Left lobe of liver (tissue), 2 donors: ENCODE measurements around the gene IDI1. TPM values are rescaled to one million over a fixed set of nuclear protein-coding genes. Genes with fewer than 3 reads are reported as not detected.

Experiments used
- ATAC-seq: fragments of 200-7000 bp; cut with Tn5 transposase; one replicate; pipeline ENCODE4 v1.9.1; 2020; ENCODE audit warnings: mild to moderate bottlenecking, moderate library complexity
- DNase-seq: peaks from one replicate; pipeline ENCODE4 v3.0.0-alpha.2; 2020; ENCODE audit warnings: low spot score
- total RNA-seq: library from RNA; stranded (reverse); gene quantifications from one replicate; pipeline ENCODE4 v1.2.1, GENCODE V29; 2021
- donor health status: DM: no; HTN: no; CAD: no; lungs with moderate emphysema.
- donor health status: DM: no; HTN: yes; CAD: no.

The IDI1 gene
- total RNA-seq, 1 donor from 2014 or later, result 22.7 TPM

DNA sequence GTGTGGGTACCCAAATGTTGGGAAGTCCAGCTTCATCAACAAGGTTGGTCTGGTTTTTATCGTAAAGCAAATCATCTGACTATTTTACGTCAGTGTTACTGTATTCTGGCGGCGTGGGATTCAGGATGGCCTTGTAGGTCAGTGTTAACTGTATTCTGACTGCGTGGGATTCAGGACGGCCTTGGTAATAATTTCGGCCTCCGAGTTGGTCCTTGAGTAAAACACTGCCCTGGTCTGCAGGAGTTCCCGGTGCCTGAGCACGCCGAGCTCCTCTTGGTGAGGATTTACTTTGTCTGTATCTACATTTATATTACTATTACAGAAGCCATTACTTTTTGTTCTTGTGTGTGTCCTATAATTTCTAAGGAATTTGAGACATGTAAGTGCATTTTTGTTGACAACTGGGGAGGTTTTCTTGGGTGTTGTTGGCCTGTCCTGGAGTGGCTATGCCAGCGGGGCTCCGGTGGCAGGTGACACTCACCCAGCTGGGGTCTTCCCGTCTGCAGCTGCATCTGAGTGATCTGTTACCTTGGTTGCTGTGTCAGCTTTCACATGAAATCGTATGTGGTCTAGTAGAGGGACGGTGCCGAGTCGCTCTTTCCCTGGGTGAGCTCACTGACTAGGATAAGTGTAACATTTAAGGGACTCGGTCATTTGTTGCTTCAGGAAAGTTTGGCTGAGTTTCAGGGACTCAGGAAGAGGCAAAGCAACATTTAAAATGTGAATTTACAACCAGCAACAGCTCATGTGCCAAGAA lies 51.5 kb downstream of the IDI1 start:
- ATAC-seq (no peak), DNase-seq (peak; percentile 18)

DNA sequence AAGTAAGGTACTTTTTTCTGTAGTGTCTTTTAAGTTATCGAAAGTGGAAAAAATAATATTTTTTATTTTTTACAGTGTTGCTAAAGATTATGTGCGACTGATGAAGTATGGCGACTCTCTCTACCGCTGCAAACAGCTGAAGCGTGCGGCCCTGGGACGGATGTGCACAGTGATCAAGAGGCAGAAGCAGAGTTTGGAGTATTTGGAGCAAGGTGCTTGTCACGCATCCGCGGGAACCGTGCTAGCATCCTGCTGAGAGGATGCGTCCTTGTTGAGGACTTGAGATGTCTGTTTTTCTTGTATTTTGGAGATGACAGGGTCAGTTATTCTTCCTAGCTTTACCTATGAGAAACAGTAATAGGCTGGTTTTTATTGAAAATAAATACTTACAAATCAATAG lies 52.9 kb downstream of the IDI1 start:
- ATAC-seq (no peak), DNase-seq (peak; percentile 16)

DNA sequence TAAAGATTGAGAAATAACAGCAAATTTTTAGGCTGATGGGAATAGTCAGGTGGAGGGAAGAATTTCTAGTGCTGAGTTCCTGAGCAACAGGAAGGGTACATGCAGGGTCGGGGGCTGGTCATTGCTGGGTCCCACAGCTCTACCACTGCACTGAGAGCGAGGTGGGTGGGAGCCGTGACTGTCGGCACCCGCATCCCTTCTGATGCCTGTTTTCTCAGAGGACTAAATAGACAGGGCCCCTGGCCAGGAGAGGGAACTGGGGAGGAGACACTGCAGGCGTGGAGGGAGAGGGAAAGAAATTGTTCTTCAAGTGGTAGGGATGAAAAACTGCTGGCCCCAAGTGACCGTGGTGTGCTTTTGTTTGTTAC lies 53.4 kb downstream of the IDI1 start:
- DNase-seq (peak; percentile 35), ATAC-seq (no peak)

DNA sequence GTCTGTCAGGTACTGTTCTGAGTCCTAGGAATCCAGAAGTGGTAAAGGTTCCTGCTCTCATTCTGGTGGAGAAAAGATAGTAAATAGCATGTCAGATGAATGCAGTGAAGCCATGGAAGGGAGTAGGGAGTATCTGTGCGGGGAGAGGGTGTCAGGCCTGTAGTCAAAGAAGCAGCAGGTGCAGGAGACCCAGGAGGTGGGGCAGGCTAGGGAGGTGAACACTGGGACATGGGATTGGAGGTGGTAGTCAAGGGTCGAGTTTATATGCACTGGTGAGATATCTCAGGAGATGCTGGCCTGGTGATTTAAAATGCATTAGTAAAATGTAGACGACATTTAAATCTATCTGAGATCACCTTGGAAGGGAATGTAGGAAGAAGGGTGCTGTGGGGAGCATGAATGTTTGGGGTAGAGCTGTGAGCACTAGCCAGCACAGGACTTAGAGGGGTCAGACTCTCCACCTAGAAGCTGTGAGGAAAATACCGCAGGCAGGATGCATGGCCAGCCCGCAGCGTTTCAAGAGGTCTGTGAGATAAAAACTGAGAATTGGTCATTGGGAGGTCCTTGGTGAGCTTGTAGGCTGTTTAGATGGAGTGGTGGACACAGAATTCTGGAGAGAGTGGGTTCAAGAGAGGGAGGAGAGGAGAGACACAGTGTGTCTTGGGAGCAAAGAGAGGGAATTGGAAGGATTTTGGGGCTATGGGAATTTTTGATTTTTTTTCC lies 53.9 kb downstream of the IDI1 start:
- DNase-seq (peak; percentile 15), ATAC-seq (no peak)

DNA sequence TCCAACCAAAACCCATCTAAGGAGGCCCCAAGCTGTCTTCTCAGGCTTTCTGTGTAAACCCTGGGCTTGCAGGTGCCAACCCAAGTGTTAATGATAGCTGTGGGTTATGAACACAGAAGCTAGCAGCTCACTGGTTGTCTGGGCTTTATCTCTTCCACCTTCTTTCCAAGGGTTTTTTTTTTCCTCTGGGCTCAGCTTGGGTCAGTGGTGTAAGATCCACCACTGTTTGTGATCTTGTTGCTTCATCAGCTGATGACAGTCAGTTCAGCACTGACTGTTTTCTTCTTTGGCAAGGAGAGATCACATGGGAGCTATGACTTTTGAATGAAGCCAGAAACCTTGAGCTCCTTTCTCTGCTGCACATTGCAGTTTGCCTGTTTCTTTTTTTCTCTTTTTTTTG lies 56.0 kb downstream of the IDI1 start:
- ATAC-seq (no peak), DNase-seq (peak; percentile 0)

DNA sequence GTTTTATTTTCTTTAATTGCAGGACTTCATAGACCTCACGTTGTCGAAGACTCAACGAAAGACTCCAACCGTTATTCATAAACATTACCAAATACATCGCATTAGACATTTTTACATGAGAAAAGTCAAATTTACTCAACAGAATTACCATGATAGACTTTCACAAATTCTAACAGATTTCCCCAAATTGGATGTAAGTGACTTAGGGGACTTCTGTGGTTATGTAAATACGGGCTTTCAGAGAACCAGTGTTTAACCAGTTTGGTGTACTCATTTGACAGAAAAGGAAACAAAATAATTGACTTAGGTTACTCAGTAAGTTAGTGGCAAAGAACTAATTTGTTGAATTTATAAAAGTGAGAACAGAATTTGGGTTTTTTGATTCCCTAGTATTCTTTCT lies 56.5 kb downstream of the IDI1 start:
- no peak for ATAC-seq
- DNase-seq, result no peak

DNA sequence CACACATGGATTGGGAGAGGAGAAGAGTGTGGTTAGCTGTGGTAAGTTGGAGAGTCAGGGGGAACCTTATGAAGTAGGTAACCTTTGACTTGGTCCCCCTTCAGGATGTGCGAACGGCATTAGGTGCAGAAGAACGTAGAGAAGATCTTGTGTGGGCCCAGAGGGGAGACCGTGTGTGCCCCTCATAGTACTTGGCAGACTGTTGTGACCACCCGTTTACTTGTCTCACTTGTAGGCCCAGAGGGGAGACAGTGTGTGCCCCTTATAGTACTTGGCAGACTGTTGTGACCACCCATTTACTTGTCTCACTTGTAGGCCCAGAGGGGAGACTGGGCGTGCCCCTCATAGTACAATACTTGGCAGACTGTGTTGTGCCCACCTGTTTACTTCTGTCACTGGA lies 58.1 kb downstream of the IDI1 start:
- ATAC-seq (no peak), DNase-seq (peak; percentile 10)

Other genes with a start within 250 kb of the IDI1 start
- 37.1 TPM for gene LARP4B, start 117.4 kb downstream of the IDI1 start, total RNA-seq
- gene GTPBP4, start 60.7 kb downstream of the IDI1 start, total RNA-seq, result 9.3 TPM
- gene IDI2, start 23.3 kb downstream of the IDI1 start, total RNA-seq, result not detected
- gene WDR37, start 7.3 kb upstream of the IDI1 start, total RNA-seq, result 8.5 TPM